HG03095 (cell line): ENCODE results near the gene MDFI.
"Not testable (repeated sequence)": the region's sequence is repeated elsewhere in the genome, so short reads cannot be mapped to it uniquely, and the experiment has no call there.

Experiments
- ATAC-seq: cut with Tn5 transposase; IDR thresholded peaks from one replicate; pipeline ENCODE4 v1.9.1; 2021; ENCODE audit warnings: moderate library complexity; ENCODE audit not compliant: unreplicated experiment

The MDFI gene

GRCh38 chr6:41602422-41602743, 35.9 kb upstream of the MDFI start:
- no peak for ATAC-seq

GRCh38 chr6:41602864-41603608, 35.2 kb upstream of the MDFI start:
- no peak for ATAC-seq

GRCh38 chr6:41604006-41604405, 34.3 kb upstream of the MDFI start:
- no peak for ATAC-seq

- no peak for ATAC-seq
Observed at GRCh38 chr6:41605649-41606048, 32.6 kb upstream of the MDFI start.

- ATAC-seq, result no peak
Observed at GRCh38 chr6:41607036-41607435, 31.2 kb upstream of the MDFI start.

GRCh38 chr6:41607736-41608135, 30.5 kb upstream of the MDFI start:
- no peak for ATAC-seq

GRCh38 chr6:41608443-41609151, 29.7 kb upstream of the MDFI start:
- no peak for ATAC-seq

GRCh38 chr6:41614715-41615114, 23.6 kb upstream of the MDFI start:
- no peak for ATAC-seq

GRCh38 chr6:41615311-41615710, 23.0 kb upstream of the MDFI start:
- no peak for ATAC-seq

- ATAC-seq, result no peak
Observed at GRCh38 chr6:41618598-41618997, 19.7 kb upstream of the MDFI start.

- ATAC-seq, result not testable (repeated sequence)
Observed at GRCh38 chr6:41619193-41619592, 19.1 kb upstream of the MDFI start.

- ATAC-seq, result no peak
Observed at GRCh38 chr6:41621367-41621766, 16.9 kb upstream of the MDFI start.

- ATAC-seq, result no peak
Observed at GRCh38 chr6:41621802-41622201, 16.5 kb upstream of the MDFI start.

- no peak for ATAC-seq
Observed at GRCh38 chr6:41622206-41622988, 15.9 kb upstream of the MDFI start.

GRCh38 chr6:41623330-41623729, 14.9 kb upstream of the MDFI start:
- no peak for ATAC-seq

- no peak for ATAC-seq
Observed at GRCh38 chr6:41624621-41625380, 13.5 kb upstream of the MDFI start.

GRCh38 chr6:41625442-41625841, 12.8 kb upstream of the MDFI start:
- ATAC-seq, result no peak

- ATAC-seq, result no peak
Observed at GRCh38 chr6:41626022-41626421, 12.2 kb upstream of the MDFI start.

- no peak for ATAC-seq
Observed at GRCh38 chr6:41626917-41627316, 11.4 kb upstream of the MDFI start.

- no peak for ATAC-seq
Observed at GRCh38 chr6:41629128-41629527, 9.1 kb upstream of the MDFI start.

GRCh38 chr6:41630069-41630468, 8.2 kb upstream of the MDFI start:
- ATAC-seq, result no peak
